GM12801 (cell line): ENCODE data around the gene HIBCH.

Experiments
- CTCF ChIP-seq: IDR thresholded peaks from one replicate; pipeline ENCODE4 v1.5.1; 2011; ENCODE audit warnings: control low read depth; ENCODE audit not compliant: insufficient read length; ENCODE audit errors: extremely low read depth

HIBCH gene

DNA sequence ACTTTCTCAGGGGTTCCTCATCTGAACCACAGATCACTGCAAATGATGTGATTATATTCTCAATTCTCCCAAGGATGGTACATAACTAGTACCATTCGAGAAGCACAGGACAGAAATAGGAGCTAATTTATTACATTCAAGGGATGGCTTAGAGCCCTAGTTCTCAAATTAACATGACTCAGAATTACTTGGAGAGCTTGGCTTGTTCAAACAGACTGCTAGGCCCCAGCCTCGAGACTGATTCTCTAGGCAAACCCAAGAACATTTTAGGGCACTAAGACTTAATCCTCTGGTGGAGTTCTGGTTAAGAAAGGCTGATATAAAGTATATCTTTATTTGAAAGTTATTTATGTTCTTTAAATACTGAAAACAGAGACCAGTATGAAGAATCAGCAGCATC, 35.8 kb downstream of the HIBCH start:
- TF ChIP-seq CTCF: no peak

- TF ChIP-seq CTCF: no peak
These were observed 38.9 kb downstream of the HIBCH start for GRCh38 chr2:190280565-190281350.

DNA sequence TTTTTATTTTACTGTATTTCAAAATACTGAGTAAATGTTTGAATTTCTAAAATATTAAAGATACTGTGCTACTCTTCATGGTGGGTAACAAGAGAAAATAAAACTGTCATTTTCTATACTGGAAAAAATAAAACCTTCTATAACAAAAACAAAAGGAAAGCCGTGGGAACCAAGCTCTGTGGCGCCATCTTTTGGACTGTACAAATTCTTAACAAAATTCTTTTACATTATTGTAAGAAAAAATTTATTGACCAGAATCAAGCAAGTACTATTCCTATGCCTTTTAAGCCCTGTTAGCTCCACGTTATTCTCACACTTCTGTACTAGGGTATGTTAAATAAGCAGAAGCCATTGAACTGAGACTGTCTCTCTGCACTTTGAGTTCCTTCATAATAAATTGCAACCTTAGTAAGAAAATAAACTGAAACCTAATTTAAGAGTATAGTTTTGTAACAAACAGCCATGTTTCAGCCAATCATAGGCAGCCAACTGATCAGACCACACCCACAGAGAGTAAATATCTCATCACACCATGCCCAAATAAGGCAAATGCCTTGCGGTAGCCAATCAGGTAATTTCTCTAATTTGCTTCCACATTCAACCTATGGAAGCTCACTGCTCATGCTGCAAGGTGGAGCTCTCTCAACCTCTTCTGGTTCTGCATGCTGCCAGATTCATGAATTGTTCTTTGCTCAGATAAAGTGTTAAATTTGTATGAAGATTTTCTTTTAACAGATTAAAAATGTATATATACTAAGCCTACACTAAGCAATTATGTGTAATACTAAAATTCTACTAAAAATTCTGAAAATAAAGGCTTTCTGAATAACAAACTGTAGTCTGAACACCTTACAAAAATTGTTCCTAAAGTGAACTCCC, 42.2 kb downstream of the HIBCH start:
- no peak for TF ChIP-seq CTCF

DNA sequence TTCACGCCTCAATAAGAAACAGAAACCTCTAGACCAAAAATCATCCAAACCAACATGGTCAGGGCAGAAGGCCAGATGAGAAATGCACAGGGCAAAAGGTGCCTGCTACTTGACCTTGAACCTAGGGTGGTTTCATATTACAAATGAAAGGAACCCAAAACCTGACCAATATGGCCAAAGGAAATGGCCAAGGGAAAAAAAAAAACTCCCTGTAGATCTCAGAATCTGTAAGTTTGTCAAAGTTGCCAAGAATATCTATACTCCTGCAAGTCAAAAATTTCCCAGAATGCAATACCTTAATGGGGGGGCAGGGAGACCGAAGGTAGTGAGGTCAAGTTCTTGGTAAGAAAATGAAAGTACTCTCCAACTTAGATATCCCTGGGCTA, 47.2 kb downstream of the HIBCH start:
- no peak for TF ChIP-seq CTCF

- no peak for TF ChIP-seq CTCF
These were observed 47.7 kb downstream of the HIBCH start for GRCh38 chr2:190271783-190272456.

DNA sequence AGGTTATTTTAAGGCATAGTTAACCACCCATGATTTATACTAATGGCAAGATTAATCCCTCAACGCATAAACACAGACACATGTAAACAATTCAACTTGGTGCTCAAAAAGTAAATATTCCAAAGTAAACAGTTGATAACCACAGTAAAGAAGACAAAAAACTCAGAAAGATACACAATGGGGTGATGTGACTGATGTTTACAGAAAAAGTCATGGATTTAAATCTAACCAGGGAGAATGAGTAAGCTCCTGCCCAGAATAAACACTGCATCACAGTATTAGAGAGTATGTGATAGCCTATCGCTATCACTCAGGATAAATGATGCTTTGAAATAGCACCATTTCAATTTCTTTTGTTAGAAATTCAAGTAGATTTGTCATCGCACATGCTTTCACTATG, 49.3 kb downstream of the HIBCH start:
- no peak for TF ChIP-seq CTCF

DNA sequence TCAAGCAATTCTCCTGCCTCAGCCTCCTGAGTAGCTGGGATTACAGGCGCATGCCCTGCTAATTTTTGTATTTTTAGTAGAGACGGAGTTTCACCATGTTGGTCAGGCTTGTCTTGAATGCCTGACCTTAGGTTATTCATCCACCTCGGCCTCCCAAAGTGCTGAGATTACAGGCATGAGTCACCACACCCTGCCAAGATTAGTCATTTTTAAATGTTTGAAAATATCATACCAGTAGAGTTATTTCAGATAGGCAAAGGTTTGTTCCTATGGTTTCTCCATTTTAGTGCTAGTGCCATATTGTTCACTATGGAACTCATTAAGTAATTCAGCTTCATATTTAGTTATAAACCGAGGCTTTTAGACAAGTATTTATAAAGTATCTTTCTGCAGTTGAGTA, 52.3 kb downstream of the HIBCH start:
- no peak for TF ChIP-seq CTCF
